T-cell (primary cell): ENCODE results near the gene VPS13A. TPM values are rescaled to one million over a fixed set of nuclear protein-coding genes. Genes with fewer than 3 reads are reported as not detected.

Experiments
- ATAC-seq, 4 experiments: fragments of 200-7000 bp in 3 of 4; fragments of 150-1000 bp in 1 of 4; cut with Tn5 transposase; replicated peaks in 1 of 4; 1 replicate in 3 of 4; 2 replicates in 1 of 4; pipeline ENCODE4 v1.10.0; 2021; ENCODE audit warnings: moderate library complexity in 3 of 4, mild to moderate bottlenecking in 2 of 4, moderate number of reproducible peaks in 1 of 4
- CTCF ChIA-PET, 2 donors: fragments of 300-600 bp; sonication (Branson Sonifier 250); formaldehyde crosslinking; loops; one replicate each; lab custom pipeline; 2022; ENCODE audit warnings: antibody characterized with exemption in 2 of 2; lab: Charles Lee
- POLR2A ChIA-PET, 2 donors: fragments of 300-600 bp; sonication (Branson Sonifier 250); formaldehyde crosslinking; loops; one replicate each; lab custom pipeline; 2022; ENCODE audit warnings: antibody characterized with exemption in 2 of 2; lab: Charles Lee
- DNase-seq, 35 experiments: peaks; one replicate each; pipeline versions ENCODE4 v3.0.0 to v3.0.0-alpha.2; 2013 to 2023
- H3K27ac ChIP-seq: one replicate; pipeline ENCODE4 v1.5.1; 2013; ENCODE audit warnings: low read length
- H3K27me3 ChIP-seq, 2 experiments: replicated peaks in 1 of 2; 1 replicate in 1 of 2; 2 replicates in 1 of 2; pipeline versions ENCODE4 v1.6.1 to v1.7.0; 2013; ENCODE audit warnings: low read length in 1 of 2, mixed read lengths in 1 of 2; ENCODE audit not compliant: control insufficient read depth in 2 of 2, insufficient read depth in 2 of 2; ENCODE audit errors: extremely low read depth in 1 of 2
- H3K36me3 ChIP-seq, 2 donors: 1 replicate in 1 of 2; 2 replicates in 1 of 2; pipeline versions ENCODE4 v1.6.1 to v1.7.0; 2013; ENCODE audit warnings: low read length in 1 of 2; ENCODE audit not compliant: control insufficient read depth in 2 of 2, insufficient read depth in 1 of 2; ENCODE audit errors: extremely low read depth in 1 of 2
- H3K4me1 ChIP-seq, 2 experiments: 1 replicate in 1 of 2; 2 replicates in 1 of 2; pipeline versions ENCODE4 v1.6.1 to v1.7.0; 2013; ENCODE audit warnings: low read length in 2 of 2, mixed read lengths in 1 of 2; ENCODE audit not compliant: insufficient read depth in 2 of 2, control insufficient read depth in 1 of 2; ENCODE audit errors: extremely low read depth in 1 of 2
- H3K4me3 ChIP-seq, 2 donors: 1 replicate in 1 of 2; 2 replicates in 1 of 2; pipeline versions ENCODE4 v1.5.1 to v1.7.0; 2013; ENCODE audit warnings: mild to moderate bottlenecking in 2 of 2, low read length in 1 of 2, moderate library complexity in 1 of 2; ENCODE audit not compliant: control insufficient read depth in 1 of 2; ENCODE audit errors: extremely low read depth in 1 of 2
- H3K9me3 ChIP-seq: 2 replicates; pipeline ENCODE4 v1.7.0; 2013
- H3K27ac Mint-ChIP-seq, 2 donors: one replicate each; pipeline ENCODE4 v1.8.0; 2020 to 2021; ENCODE audit warnings: mild to moderate bottlenecking in 2 of 2, mixed read lengths in 2 of 2
- H3K27me3 Mint-ChIP-seq, 2 donors: one replicate each; pipeline ENCODE4 v1.8.0; 2021 to 2022; ENCODE audit warnings: mixed read lengths in 2 of 2
- H3K36me3 Mint-ChIP-seq: one replicate; pipeline ENCODE4 v1.8.0; 2021; ENCODE audit warnings: mixed read lengths
- H3K4me1 Mint-ChIP-seq, 3 donors: one replicate each; pipeline ENCODE4 v1.8.0; 2020 to 2022; ENCODE audit warnings: mixed read lengths in 3 of 3, mild to moderate bottlenecking in 1 of 3
- H3K4me3 Mint-ChIP-seq, 3 donors: one replicate each; pipeline ENCODE4 v1.8.0; 2020 to 2022; ENCODE audit warnings: mild to moderate bottlenecking in 3 of 3, mixed read lengths in 3 of 3, moderate library complexity in 3 of 3
- H3K9me3 Mint-ChIP-seq, 3 donors: one replicate each; pipeline ENCODE4 v1.8.0; 2020 to 2022; ENCODE audit warnings: mixed read lengths in 3 of 3
- WGBS: methylation state at CpG from one replicate; pipeline ENCODE4 v1.1.5; 2013; ENCODE audit warnings: missing lambda C conversion rate; ENCODE audit not compliant: insufficient coverage; 5-methylcytosine and 5-hydroxymethylcytosine counted together
- total RNA-seq, 35 experiments: library from RNA in 6 of 35; stranded (reverse) in 6 of 35; fragments of 120-200 nt in 1 of 35; gene quantifications; one replicate each; pipeline versions ENCODE4 v1.2.1 to v1.2.4 and lab custom pipeline; 2013 to 2026

Gene VPS13A
- total RNA-seq, 5 donors from 2014 or later (not counting 1 experiment from before 2014, with no cell fraction given): 32.1 to 49.3 (median 36.5) TPM

GRCh38 chr9:77211561-77211960, 34.2 kb downstream of the VPS13A start:
- no peak overlapping the region for H3K4me3 Mint-ChIP-seq
- H3K36me3 Mint-ChIP-seq: peaks cover 35% of the 10 kb centered on the region
- Histone ChIP-seq H3K27ac (no peak overlapping the region), H3K4me3 (no peak overlapping the region), H3K36me3 (peaks cover 7 to 13% of the 10 kb centered on the region in 2 donors), H3K27me3 (no peaks in the 10 kb centered on the region), H3K4me1 (no peaks in the 10 kb centered on the region), H3K9me3 (no peaks in the 10 kb centered on the region)
- ATAC-seq (no peak), DNase-seq (no peak)
- ChIA-PET CTCF (interaction anchor here in 1 of 2 donors (0.6 kb wide), 1 partner anchor 825 kb away, joined by 3 read pairs; no protein-coding TSS in a partner anchor), POLR2A (no interaction called here)
- no peaks in the 10 kb centered on the region for H3K4me1 Mint-ChIP-seq
- H3K27me3 Mint-ChIP-seq: no peaks in the 10 kb centered on the region
- H3K9me3 Mint-ChIP-seq: no peaks in the 10 kb centered on the region
- WGBS: 89% methylated on average over 4 of the region's 6 CpGs
- no peak overlapping the region for H3K27ac Mint-ChIP-seq

GRCh38 chr9:77212801-77213200, 35.5 kb downstream of the VPS13A start:
- DNase-seq: no peak
- H3K27me3 Mint-ChIP-seq: no peaks in the 10 kb centered on the region
- Histone ChIP-seq H3K27ac (no peak overlapping the region), H3K4me1 (no peaks in the 10 kb centered on the region), H3K4me3 (no peak overlapping the region), H3K36me3 (peaks cover 7 to 16% of the 10 kb centered on the region in 2 donors), H3K27me3 (no peaks in the 10 kb centered on the region), H3K9me3 (no peaks in the 10 kb centered on the region)
- peaks cover 39% of the 10 kb centered on the region for H3K36me3 Mint-ChIP-seq
- WGBS: no CpG with 5 or more reads among the region's 1 CpG
- H3K9me3 Mint-ChIP-seq: no peaks in the 10 kb centered on the region
- no peak overlapping the region for H3K4me3 Mint-ChIP-seq
- no peak for ATAC-seq
- ChIA-PET CTCF (no interaction called here), POLR2A (no interaction called here)
- H3K27ac Mint-ChIP-seq: no peak overlapping the region
- no peaks in the 10 kb centered on the region for H3K4me1 Mint-ChIP-seq

DNA sequence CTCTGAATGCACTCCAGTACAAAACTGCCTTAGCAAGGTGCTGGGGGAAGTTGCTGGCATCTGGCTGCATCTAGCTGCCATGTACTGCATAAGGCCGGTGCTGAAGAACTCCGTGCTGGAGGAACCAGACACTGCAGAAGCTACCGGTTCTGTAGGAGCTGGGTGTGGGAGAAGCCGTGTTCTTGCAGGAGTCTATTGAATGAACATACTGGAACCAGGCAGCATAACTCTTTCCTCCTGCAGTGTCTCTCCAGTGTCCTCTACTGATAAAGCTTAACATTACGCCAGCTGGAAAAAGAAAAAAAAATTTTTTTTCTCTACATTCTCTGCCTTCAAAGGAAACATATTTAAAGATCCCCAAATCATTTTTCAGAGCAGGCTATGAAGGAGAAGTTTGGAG, 38.5 kb downstream of the VPS13A start:
- WGBS: 100% methylated on average over 2 of the region's 5 CpGs
- POLR2A ChIA-PET: interaction anchor here in 1 of 2 donors (0.6 kb wide), 1 partner anchor 15 kb away, joined by 3 read pairs; no protein-coding TSS in a partner anchor

GRCh38 chr9:77218612-77219011, 41.3 kb downstream of the VPS13A start:
- Histone ChIP-seq H3K9me3 (no peaks in the 10 kb centered on the region), H3K4me3 (no peak overlapping the region), H3K4me1 (no peaks in the 10 kb centered on the region), H3K27me3 (no peaks in the 10 kb centered on the region), H3K36me3 (peaks cover 5 to 24% of the 10 kb centered on the region in 2 donors), H3K27ac (no peak overlapping the region)
- CTCF ChIA-PET: no interaction called here
- no peaks in the 10 kb centered on the region for H3K9me3 Mint-ChIP-seq
- no peaks in the 10 kb centered on the region for H3K27me3 Mint-ChIP-seq
- no peaks in the 10 kb centered on the region for H3K4me1 Mint-ChIP-seq
- ATAC-seq: no peak
- WGBS: 100% methylated on average over 3 of the region's 3 CpGs
- POLR2A ChIA-PET: no interaction called here
- H3K36me3 Mint-ChIP-seq: peaks cover 56% of the 10 kb centered on the region
- no peak overlapping the region for H3K4me3 Mint-ChIP-seq
- H3K27ac Mint-ChIP-seq: no peak overlapping the region
- no peak for DNase-seq

More for the DNA sequence above, 38.5 kb downstream of the VPS13A start:
- H3K4me3 Mint-ChIP-seq: no peak overlapping the region
- no peaks in the 10 kb centered on the region for H3K4me1 ChIP-seq
- no peak for ATAC-seq
- H3K4me3 ChIP-seq: no peak overlapping the region
- H3K36me3 Mint-ChIP-seq: peaks cover 45% of the 10 kb centered on the region
- H3K9me3 ChIP-seq: no peaks in the 10 kb centered on the region
- no peak overlapping the region for H3K27ac ChIP-seq
- no peaks in the 10 kb centered on the region for H3K27me3 Mint-ChIP-seq
- no peak overlapping the region for H3K27ac Mint-ChIP-seq
- DNase-seq: peak in 1 of 35 experiments; percentile 1
- no peaks in the 10 kb centered on the region for H3K27me3 ChIP-seq
- H3K4me1 Mint-ChIP-seq: no peaks in the 10 kb centered on the region
- H3K36me3 ChIP-seq: peaks cover 7 to 12% of the 10 kb centered on the region in 2 donors
- H3K9me3 Mint-ChIP-seq: no peaks in the 10 kb centered on the region
- CTCF ChIA-PET: interaction anchor here (0.7 to 2.0 kb wide), 3 partner anchors 11 to 823 kb away, joined by 3 to 7 read pairs (median 4); no protein-coding TSS in a partner anchor

- Histone ChIP-seq H3K4me1 (no peaks in the 10 kb centered on the region), H3K36me3 (peaks cover 0 to 23% of the 10 kb centered on the region in 2 donors), H3K4me3 (no peak overlapping the region), H3K9me3 (no peaks in the 10 kb centered on the region), H3K27me3 (no peaks in the 10 kb centered on the region), H3K27ac (no peak overlapping the region)
- H3K27ac Mint-ChIP-seq: no peak overlapping the region
- no peak for DNase-seq
- peaks cover 56% of the 10 kb centered on the region for H3K36me3 Mint-ChIP-seq
- CTCF ChIA-PET: no interaction called here
- H3K4me3 Mint-ChIP-seq: no peak overlapping the region
- no peaks in the 10 kb centered on the region for H3K27me3 Mint-ChIP-seq
- H3K4me1 Mint-ChIP-seq: peaks cover 0 to 5% (median 0%) of the 10 kb centered on the region in 3 donors
- no CpG with 5 or more reads among the region's 3 CpGs for WGBS
- POLR2A ChIA-PET: no interaction called here
- no peak for ATAC-seq
- no peaks in the 10 kb centered on the region for H3K9me3 Mint-ChIP-seq
Observed at GRCh38 chr9:77221431-77221830, 44.1 kb downstream of the VPS13A start.

DNA sequence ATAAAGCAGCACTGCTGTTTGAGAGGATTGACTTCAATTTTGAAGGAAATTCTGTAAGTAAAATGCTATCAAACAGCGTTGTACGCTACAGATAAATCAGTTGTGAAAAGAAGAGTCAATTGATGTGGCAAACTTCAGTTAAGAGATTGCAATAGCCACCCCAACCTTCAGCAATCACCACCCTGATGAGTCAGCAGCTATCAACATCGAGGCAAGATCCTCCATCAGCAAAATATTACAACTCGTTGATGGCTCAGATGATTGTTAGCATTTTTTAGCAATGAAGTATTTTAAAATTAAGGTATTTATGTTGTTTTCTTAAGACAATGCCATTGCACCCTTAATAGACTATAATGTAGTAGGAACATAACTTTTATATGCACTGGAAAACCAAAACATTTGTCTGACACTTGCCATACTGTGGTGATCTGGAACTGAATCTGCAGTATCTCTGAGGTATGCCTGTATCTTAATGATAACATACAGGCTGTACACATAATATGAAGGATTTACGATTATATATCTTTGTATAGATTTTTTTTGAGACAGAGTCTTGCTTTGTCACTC, 47.5 kb downstream of the VPS13A start:
- H3K36me3 Mint-ChIP-seq: peaks cover 60% of the 10 kb centered on the region
- DNase-seq (no peak), ATAC-seq (no peak)
- H3K27me3 Mint-ChIP-seq: no peaks in the 10 kb centered on the region
- H3K27me3 ChIP-seq: no peaks in the 10 kb centered on the region
- no peak overlapping the region for H3K4me3 Mint-ChIP-seq
- ChIA-PET POLR2A (interaction anchor here in 1 of 2 donors (0.7 kb wide), 1 partner anchor 90 kb away, joined by 3 read pairs; no protein-coding TSS in a partner anchor), CTCF (no interaction called here)
- no peaks in the 10 kb centered on the region for H3K9me3 Mint-ChIP-seq
- no peaks in the 10 kb centered on the region for H3K9me3 ChIP-seq
- no CpG with 5 or more reads among the region's 5 CpGs for WGBS
- no peak overlapping the region for H3K27ac Mint-ChIP-seq
- peaks cover 0 to 5% (median 0%) of the 10 kb centered on the region in 3 donors for H3K4me1 Mint-ChIP-seq
- no peak overlapping the region for H3K27ac ChIP-seq
- no peak overlapping the region for H3K4me3 ChIP-seq
- H3K36me3 ChIP-seq: peaks cover 4 to 36% of the 10 kb centered on the region in 2 donors
- H3K4me1 ChIP-seq: no peaks in the 10 kb centered on the region
